Parathyroid adenoma (tissue), 2 donors: Measurements from ENCODE around the gene LASP1.
A peak's percentile ranks its signal among the peaks of the same experiment; 100 is the strongest.

Experiments
- H2AFZ ChIP-seq: fragments of 300-600 bp; sonication (generic); one replicate; pipeline ENCODE4 v1.7.0; 2017; ENCODE audit warnings: antibody characterized with exemption, mild to moderate bottlenecking
- H3K27ac ChIP-seq: fragments of 300-600 bp; sonication (generic); one replicate; pipeline ENCODE4 v1.7.0; 2017
- H3K27me3 ChIP-seq: fragments of 300-600 bp; sonication (generic); one replicate; pipeline ENCODE4 v1.7.0; 2017; ENCODE audit warnings: low read length; ENCODE audit not compliant: control insufficient read depth, insufficient read depth
- H3K36me3 ChIP-seq: fragments of 300-600 bp; sonication (generic); one replicate; pipeline ENCODE4 v1.7.0; 2017; ENCODE audit warnings: low read length; ENCODE audit not compliant: control insufficient read depth, insufficient read depth
- H3K4me1 ChIP-seq: fragments of 300-600 bp; sonication (generic); one replicate; pipeline ENCODE4 v1.7.0; 2017; ENCODE audit warnings: control low read depth
- H3K4me2 ChIP-seq: fragments of 300-600 bp; sonication (generic); one replicate; pipeline ENCODE4 v1.7.0; 2017; ENCODE audit warnings: low read length
- H3K4me3 ChIP-seq: fragments of 300-600 bp; sonication (generic); one replicate; pipeline ENCODE4 v1.7.0; 2017; ENCODE audit warnings: low read depth, low read length
- H3K79me2 ChIP-seq: fragments of 300-600 bp; sonication (generic); one replicate; pipeline ENCODE4 v1.7.0; 2017; ENCODE audit warnings: control low read depth
- H3K9ac ChIP-seq: fragments of 300-600 bp; sonication (generic); one replicate; pipeline ENCODE4 v1.7.0; 2017; ENCODE audit warnings: mild to moderate bottlenecking
- H3K9me3 ChIP-seq: fragments of 300-600 bp; sonication (generic); one replicate; pipeline ENCODE4 v1.7.0; 2017; ENCODE audit warnings: low read length; ENCODE audit not compliant: control insufficient read depth
- CTCF ChIP-seq: fragments of 300-600 bp; sonication (generic); IDR thresholded peaks from one replicate; pipeline ENCODE4 v1.7.0; 2017; ENCODE audit warnings: antibody characterized with exemption, mild to moderate bottlenecking
- donor health status: primary hyperparathyroidism.

The LASP1 gene

GRCh38 chr17:38867179-38867967 is 2.5 kb upstream of the LASP1 start:
- H3K4me1 ChIP-seq, result peaks cover 9% of the 10 kb centered on the region
- no peak overlapping the region for H3K4me2 ChIP-seq
- no peaks in the 10 kb centered on the region for H3K27me3 ChIP-seq
- no peak overlapping the region for H2AFZ ChIP-seq
- H3K9ac ChIP-seq, result no peak overlapping the region
- no peak overlapping the region for H3K4me3 ChIP-seq
- TF ChIP-seq CTCF, result peak; percentile 9
- no peaks in the 10 kb centered on the region for H3K36me3 ChIP-seq
- no peaks in the 10 kb centered on the region for H3K9me3 ChIP-seq
- H3K79me2 ChIP-seq, result peaks cover 8% of the 10 kb centered on the region
- H3K27ac ChIP-seq, result peak overlapping the region; percentile 65

- Histone ChIP-seq H2AFZ (peak overlapping the region; percentile 75), H3K79me2 (peaks cover 10% of the 10 kb centered on the region), H3K9me3 (no peaks in the 10 kb centered on the region), H3K4me3 (peak overlapping the region; percentile 99), H3K4me1 (peaks cover 9% of the 10 kb centered on the region), H3K36me3 (no peaks in the 10 kb centered on the region), H3K27me3 (no peaks in the 10 kb centered on the region), H3K4me2 (peak overlapping the region; percentile 95), H3K9ac (no peak overlapping the region), H3K27ac (peak overlapping the region; percentile 78)
- no peak for TF ChIP-seq CTCF
Measured at GRCh38 chr17:38867968-38868816, 1.7 kb upstream of the LASP1 start.

- Histone ChIP-seq H3K4me2 (peak overlapping the region; percentile 95), H3K4me3 (peak overlapping the region; percentile 99), H2AFZ (peak overlapping the region; percentile 75), H3K9ac (no peak overlapping the region), H3K36me3 (no peaks in the 10 kb centered on the region), H3K27me3 (no peaks in the 10 kb centered on the region), H3K79me2 (peaks cover 10% of the 10 kb centered on the region), H3K27ac (peak overlapping the region; percentile 78), H3K9me3 (no peaks in the 10 kb centered on the region), H3K4me1 (peaks cover 11% of the 10 kb centered on the region)
- TF ChIP-seq CTCF, result no peak
Measured at GRCh38 chr17:38868817-38869525, 887 bp upstream of the LASP1 start.

- H3K4me2 ChIP-seq, result peak overlapping the region; percentile 95
- peaks cover 16% of the 10 kb centered on the region for H3K79me2 ChIP-seq
- H3K9me3 ChIP-seq, result no peaks in the 10 kb centered on the region
- peak overlapping the region; percentile 99 for H3K4me3 ChIP-seq
- H3K27ac ChIP-seq, result peak overlapping the region; percentile 78
- no peak for TF ChIP-seq CTCF
- peak overlapping the region; percentile 75 for H2AFZ ChIP-seq
- H3K27me3 ChIP-seq, result no peaks in the 10 kb centered on the region
- H3K36me3 ChIP-seq, result no peaks in the 10 kb centered on the region
- H3K4me1 ChIP-seq, result peaks cover 17% of the 10 kb centered on the region
- peak overlapping the region; percentile 96 for H3K9ac ChIP-seq
Measured at GRCh38 chr17:38870259-38871165, 654 bp downstream of the LASP1 start.
